ENCODE measurements around the gene FAM120C.

FAM120C gene, protein sequence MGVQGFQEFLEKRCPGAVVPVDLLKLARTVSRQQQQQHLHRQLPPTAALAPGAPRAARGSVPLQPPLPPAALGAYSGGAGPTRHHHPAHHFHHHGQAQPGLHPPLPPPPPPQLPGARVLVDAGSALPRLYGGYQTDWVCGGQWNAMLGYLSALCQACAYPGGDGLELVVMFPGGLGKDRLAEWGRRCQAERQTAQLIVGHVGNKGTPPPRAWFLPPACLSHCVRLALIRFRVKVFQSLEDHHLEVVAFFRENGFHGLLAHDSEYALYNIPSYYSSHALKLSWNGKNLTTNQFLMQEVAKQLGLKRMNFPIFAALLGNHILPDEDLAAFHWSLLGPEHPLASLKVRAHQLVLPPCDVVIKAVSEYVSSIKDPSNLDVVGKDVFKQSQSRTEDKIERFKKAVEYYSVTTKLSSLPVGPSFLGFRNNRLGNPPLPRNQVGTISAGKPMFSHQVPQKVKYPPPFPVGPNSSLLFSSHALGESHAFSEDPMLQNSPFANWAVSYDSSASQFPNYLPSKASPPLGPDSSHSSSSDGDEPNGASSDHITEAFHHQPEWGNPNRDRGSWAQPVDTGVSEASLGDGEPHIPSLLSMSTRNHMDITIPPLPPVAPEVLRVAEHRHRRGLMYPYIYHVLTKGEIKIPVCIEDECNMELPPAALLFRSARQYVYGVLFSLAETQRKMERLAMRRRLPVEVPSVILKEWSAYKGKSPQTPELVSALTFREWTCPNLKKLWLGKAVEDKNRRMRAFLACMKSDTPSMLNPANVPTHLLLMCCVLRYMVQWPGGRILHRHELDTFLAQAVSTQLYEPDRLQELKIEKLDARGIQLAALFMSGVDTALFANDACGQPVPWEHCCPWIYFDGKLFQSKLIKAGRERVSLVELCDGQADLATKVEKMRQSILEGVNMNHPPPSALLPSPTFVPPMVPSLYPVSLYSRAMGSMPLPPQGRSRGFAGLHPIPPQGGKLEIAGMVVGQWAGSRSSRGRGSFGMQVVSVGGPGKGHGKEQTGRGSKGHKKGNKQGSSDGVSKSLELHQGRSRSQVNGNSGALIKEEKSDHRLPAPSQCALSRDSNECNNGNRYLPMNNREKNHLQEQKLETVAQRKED

DNA sequence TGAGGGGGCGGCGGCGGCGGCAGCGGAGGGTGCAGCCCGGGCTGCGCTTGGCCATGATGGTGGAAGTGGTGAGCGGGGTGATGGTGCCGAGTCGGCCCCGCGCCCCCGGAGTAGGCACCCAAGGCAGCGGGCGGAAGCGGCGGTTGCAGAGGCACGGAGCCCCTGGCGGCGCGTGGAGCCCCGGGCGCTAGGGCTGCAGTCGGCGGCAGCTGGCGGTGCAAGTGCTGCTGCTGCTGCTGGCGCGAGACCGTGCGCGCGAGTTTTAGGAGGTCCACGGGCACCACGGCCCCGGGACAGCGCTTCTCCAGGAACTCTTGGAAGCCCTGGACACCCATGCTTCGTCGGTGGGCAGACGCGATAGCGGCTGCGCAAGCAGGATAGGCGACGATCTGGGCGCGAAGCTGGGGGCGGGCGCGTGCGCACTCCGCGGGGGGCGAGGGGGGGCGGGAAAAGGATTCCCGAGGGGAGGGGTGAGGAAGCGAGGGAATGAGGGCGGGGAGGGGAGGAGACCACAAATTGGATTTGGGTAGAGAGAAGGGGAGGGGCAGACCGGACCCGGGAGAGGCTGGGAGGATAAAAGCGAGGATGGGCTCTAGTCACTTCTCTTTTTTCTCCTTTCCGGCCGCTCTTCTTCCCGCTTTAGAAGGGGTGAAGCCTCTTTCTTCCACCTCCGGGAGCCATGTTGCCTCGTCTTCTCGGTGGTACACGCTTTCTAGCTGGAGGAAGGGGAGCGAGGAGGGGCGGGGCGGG is at the start of gene FAM120C:
FAM120C (minus strand) TSS at position 391 of the 750 bp plus-strand sequence; CDS start at position 335, 56 bp downstream.
- DNase-seq, result peak; percentile 86

DNA sequence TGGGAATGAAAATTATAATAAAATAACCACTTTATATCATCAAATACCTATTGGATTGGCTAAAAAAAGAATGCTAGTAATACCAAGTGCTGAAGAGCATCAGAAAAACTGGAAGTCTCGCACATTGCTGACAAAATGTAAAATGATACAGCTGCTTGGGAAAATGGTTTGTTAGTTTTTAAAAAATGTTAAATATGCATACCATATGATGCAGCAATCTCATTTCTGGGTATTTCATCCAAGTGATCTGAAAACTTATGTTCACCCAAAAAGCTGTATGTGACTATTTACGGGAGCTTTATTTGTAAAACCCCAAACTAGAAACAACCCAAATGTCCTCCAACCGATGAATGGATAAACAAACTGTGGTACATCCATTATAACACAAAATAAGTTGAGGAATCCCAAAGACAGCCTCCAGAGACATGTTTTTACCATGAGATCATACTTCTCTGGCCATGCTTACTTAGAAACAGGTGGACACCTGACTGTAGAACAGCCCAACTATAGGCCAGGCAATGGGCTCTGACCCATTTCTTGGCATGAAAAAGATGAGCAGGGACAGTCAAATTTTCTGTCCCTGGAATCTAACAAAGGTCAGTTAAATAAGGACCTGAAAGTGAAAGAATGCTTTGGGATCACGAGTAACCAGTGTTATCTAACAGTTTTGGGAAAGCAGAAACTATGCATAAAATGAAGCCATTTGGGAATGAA is 47.5 kb upstream of the FAM120C start:
- DNase-seq, result no peak

DNA sequence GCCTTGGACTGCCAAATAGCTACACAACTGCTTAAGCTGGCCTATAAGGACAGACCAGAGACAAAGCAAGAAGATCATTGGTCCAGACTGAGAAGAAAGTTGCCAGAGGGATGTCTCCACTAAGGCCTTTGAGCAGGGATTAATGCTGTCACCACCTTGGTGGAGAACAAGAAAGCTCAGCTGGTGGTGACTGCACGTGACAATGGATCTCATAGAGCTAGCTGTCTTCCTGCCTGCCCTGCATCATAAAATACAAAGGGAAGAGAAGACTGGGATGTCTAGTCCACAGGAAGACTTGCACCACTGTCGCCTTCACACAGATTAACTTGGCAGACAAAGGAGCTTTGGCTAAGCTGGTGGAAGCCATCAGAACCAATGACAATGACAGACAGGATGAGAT is 40.5 kb upstream of the FAM120C start:
- no peak for DNase-seq

DNA sequence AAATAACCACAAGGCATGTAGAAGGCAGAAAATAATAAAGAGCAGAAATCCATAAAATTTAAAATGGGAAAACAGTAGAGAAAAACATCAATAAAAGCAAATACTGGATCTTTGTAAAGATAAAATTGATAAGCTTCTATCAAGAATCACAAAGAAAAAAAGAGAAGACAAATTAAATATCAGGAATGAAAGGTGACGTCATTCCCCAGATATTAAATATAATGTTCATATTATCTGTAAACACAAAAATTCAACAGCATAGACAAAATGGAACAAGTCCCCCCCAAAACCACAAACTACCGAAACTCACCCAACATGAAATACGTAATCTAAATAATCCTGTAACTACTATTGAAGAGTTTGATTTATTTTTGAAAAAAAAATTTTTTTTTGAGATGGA is 30.5 kb upstream of the FAM120C start:
- no peak for DNase-seq

DNA sequence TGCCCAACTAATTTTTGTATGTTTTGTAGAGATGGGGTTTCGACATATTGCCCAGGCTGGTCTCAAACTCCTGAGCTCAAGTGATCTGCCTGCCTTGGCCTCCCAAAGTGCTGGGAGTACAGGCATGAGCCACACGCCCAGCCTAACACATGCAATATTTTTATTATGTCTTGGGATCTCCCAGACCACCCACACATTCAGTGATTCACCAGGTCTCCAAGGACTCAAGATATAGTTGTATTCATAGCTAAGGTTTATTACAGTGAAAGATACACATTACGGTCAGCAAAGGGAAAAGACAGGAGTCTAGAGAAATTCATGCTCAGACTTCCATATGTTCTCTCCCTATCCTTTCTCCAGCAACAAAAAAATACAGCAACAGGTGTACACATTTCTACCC is 25.5 kb upstream of the FAM120C start:
- DNase-seq, result no peak

DNA sequence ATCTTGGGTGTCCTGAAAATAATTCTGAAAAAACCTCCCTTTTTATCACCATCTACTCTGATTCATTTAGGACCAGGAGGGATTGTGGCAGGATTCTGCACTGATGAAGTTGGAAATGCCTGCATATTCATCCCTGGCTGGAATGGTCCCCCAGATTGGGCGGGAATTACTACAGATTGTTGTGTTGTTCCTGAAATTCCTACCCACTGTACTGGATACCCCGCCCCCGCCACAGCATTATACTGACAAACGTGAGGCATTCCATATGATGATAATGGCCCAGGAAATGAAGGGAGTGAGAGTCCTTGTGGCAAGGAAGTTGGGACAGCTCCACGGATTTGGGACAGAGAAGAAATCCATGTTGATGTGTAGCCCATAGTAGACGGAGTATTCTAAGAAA is 15.2 kb upstream of the FAM120C start:
- no peak for DNase-seq

DNA sequence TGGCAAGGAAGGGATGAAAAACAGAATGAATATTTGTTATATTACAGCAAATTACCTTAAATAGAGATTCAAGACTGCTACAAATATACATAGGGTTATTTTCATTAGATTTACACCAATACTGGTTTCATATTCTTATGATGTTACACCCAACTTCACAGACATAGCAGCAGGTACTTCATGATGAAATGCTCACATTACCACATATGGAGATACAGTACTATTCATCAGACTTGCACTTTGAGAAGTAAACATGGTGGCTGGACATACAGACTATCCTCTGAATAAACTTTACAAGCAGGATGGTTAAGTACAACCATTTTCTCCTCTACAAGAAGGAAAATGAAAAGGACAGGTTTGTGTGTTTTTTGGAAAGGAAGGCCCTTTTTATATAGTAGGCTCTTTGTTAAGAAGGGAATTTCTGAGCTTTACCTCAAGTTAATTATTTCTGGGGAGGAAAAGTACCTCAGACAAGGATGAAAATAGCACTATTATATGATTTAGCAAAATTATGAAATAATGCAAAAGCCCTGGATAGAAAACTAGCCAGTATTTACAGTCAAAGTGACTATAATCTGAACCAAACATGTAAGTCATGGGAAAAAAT is 12.0 kb upstream of the FAM120C start:
- no peak for DNase-seq

DNA sequence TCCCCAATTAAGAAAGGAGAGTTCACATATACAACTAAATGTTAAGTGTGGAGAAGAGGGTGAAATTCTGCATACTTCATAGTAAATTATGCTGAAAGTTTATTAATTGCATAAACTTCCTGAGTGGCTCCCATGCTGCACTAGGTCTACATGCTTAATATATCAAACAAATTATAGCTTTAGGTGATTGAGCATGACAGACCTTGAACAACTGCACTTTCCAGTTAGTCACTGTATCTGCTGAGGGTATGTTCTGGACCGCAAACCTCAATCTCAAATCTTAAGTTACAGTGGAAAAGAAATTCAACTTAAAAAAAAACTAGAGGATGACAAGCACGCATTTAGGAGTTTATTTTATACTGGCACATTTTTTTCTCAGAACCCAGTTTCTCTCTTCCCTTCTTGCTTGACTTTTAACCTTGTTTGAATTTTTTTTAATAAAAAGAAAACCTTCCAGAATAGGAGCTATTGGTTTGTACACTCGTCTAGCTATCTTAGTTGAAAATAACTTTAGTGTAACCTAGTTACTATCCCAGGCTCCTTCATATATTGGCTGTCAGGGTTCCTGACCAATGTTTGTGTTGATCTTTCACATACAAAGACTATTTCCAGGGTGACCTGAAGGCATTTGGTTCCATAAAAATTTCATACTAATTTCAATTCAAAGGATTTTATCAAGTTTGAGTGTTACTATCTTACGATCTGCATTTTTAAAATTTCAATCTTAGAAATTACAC is 10.2 kb upstream of the FAM120C start:
- DNase-seq, result no peak

DNA sequence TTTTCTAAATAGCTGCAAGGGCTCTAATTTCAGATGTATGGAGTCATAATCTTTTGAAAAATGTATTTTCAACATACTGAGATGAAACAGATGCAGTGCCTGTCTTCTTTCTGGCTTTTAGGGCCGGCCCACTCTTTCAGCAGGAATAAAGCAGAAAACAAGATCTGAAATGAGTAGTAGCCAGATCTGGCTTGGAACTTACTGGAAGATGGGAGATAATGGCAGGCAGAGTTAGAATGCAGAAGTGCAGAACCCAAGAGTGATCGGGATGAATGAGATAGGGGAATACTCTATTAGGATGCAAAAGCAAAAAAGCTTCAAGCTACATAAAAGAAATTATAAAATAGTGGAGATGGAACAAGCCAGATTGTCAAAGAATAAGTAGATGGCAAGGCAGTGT is 1.4 kb upstream of the FAM120C start:
- DNase-seq, result no peak

DNA sequence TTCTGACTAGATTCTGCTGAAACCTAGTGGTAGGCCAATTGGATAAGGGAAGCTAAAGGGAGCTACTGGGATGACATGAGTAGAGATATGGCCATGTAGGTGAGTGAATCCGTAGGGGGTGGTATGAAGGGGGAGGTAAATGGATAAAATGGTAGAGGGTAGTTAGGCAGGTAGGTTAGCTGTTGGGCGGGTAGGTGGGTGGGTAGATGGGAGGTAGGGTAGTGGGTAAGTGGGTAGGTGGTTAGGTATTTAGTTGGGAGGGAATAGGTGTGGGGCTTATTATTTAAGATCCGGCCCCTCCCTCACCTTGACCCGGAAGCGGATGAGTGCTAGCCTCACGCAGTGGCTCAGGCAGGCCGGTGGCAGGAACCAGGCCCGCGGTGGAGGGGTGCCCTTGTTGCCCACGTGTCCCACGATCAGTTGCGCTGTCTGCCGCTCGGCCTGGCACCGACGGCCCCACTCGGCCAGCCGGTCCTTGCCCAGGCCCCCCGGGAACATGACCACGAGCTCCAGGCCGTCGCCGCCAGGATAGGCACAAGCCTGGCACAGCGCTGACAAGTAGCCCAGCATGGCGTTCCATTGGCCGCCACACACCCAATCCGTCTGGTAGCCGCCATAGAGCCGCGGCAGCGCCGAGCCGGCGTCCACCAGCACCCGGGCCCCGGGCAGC is 725 bp downstream of the FAM120C start:
- DNase-seq, result peak; percentile 82

DNA sequence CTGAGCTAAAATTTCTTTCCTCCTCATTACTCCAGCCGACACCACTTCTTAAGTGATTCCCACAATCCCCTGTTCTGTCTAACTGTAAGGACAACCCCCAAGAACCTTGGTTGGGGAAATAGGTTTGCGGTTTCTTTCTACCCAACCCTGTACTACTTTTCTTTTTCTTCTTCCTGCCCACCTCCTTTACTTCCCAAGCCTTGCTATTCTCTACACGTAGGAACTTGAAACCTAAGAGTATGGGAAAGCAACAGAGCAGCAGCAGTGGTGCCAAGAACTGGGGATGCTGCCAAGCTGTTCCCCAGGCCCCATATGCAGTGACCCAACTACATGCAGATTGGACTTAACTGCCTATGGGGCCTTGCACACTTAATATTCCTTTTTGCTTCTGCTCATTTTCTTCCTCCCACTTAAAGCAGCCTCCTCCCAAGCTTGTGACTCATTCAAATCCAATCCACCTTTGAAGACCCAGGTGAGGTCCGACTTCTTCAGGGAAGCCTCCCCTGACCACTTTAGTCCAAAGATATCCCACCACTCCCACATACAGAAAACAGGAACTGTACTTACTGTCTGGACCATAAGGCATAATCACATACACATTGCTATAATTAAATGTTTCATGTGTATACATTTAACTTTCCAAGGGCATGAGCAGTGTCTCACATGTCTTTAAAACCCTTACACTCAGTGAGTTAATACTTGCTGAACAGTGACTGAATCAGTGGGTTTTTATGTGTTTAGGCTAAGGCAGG is 1.7 kb downstream of the FAM120C start:
- DNase-seq, result no peak

DNA sequence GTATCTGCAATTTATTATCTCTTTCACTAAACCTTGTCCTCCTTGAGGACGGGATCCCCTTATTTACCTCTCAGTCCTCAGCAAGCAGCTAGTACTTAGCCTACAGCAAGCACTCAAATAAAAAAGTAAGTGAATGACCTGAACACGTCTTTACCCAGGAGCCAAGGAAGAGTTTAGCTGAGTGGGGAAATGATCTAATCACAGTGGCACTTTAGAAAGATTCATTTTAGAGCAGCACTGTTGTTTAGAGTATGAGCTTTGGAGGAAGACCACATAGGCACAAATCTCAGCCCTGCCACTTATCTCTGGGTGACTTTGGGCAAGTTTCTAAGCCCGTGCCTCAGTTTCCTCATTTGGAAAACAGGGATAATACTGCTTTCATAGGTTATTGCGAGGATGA is 2.7 kb downstream of the FAM120C start:
- no peak for DNase-seq

DNA sequence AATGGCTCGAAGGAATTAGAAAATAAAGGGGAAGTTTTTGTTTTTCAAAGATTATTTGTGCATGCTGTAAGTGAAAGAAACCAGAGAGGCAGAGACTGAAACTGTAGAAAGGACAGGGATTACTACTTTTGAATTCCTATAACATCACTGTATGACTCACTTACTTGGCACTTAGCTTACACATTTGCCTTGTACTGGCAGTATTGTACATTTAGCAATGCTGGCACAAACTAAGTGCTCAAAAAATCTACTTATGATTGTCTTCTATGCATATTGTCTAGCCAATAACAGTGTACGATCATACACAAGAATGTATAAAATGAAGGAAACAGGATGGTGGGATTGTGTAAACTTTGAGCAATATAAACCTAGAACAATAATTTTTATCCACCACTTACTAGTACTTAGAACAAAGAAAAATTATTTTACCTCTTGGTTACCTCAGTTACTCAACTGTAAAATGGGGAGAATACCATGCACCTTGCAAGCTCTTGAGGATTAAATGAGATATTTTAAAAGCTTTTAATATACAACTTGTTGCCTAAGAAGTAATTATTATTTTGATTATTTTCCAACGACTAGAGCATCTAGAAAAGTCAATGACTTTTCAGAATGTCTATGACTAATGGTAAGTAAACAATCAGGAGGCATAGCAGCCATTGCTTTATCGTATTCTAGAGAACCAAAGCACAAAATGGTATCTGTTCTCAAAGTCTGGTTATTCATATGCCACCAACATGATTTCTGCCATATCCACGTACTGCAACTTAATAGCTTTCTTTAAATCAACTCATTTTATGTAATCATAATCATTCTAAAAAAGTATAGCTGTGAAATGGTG is 4.7 kb downstream of the FAM120C start:
- DNase-seq, result no peak

DNA sequence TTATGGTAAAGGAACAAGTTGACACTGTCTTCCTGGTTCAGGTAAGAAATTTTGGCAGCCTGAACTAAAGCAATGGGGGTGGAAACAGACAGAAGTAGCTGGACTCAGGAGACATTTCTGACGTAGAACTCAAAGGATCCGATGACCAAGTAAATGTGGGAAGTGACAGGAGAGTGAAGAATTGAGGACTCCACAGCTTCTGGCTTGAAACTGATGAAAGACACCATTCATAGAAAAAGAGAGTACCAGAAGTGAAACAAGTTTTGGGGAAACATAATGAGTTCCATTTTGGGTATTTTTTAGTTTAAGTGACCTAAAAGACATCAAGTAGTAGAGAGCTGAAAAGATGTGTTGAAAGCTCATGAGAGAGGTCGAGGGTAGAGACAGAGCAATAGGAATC is 5.7 kb downstream of the FAM120C start:
- DNase-seq, result no peak

DNA sequence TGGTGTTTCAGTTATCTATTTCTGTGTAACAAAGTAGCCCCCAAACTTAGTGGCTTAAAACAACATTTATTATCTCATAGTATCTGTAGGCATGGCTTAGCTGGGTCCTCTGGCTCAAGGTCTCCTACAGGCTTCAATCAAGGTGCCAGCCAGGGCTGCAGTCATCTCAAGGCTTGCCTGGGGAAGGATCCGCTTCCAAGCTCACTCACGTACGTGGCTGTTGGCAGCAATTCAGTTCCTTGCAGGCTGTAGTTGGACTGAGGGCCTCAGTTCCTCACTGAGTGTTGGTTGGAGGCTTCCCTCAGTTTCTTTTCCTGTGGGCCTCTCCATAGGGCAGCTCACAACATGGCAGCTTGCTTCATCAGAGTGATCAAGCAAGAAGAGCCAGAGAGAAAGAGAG is 9.3 kb downstream of the FAM120C start:
- DNase-seq, result no peak

DNA sequence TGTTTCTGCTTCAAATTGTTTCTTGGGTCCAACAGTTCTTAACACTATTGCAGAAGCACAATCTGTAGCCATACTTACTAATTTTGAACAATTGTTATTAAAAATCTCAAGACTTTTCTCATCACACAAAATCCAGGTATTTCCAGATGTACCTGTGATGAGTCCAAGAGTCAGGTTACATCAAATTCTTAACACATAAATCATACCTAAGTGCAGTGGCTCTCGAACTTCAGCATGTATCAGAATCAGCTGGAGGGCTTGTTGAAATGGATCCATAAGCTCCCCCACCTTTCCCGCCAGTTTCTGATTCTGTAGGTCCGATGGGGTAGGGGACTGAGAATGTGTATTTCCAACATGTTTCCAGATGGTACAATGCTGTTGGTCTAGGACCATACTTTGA is 10.6 kb downstream of the FAM120C start:
- no peak for DNase-seq

DNA sequence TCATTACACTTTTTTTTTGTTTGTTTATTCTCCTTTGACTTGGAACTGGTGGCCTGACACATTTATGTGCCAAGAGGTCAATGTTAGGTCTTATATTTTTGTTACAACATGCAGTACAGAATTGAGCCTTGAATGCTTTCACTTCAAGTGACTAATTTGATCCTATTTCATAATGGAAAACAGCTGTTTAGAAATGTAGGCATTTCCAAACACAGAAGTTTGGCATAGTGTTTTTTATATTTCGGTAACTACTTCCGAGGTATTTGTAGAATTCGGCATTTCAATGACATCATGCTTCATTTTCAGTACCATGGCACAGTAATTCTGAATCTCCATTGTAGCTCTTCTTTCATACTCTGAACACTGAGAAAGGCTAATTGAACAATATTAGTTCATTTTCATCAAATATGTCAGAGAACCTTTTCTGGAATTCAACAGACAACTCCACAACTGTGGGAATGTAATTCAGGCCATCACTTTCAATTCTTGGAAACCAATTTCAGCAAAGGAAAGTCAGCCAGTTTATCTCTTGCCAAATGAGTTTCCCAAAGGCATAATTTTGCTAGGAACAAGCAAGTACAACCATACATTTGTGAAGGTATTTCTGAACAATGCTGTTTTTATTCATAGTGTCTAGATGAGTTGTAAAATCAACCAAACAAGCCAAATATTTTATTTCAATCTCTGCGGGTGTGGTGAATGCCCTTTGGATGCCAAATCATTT is 11.4 kb downstream of the FAM120C start:
- DNase-seq, result no peak

DNA sequence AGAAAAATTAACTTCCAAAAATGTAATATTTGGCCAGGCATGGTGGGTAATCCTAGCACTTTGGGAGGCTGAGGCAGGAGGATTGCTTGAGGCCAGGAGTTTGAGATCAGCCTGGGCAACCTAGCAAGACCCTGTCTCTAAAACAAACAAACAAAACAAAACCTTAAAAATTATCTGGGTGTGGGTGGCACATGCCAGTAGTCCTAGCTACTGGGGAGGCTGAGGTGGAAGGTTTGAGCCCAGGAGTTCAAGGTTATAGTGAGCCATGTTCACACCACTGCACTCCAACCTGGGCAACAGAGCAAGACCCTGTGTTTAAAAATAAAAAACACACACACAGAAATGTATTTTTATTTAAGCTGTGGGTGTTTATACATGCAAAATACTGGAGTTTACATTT is 12.0 kb downstream of the FAM120C start:
- DNase-seq, result no peak

Measured in activated CD8-positive, alpha-beta memory T cell treated with anti-CD3 and anti-CD28 coated beads for 24 hours (primary cell).